NCI-H69 (cell line): ENCODE results near the gene NT5DC1.

Experiments
- DNase-seq: peaks from one replicate; lab custom pipeline; 2025; lab: John Stamatoyannopoulos, UW

The NT5DC1 gene

DNA sequence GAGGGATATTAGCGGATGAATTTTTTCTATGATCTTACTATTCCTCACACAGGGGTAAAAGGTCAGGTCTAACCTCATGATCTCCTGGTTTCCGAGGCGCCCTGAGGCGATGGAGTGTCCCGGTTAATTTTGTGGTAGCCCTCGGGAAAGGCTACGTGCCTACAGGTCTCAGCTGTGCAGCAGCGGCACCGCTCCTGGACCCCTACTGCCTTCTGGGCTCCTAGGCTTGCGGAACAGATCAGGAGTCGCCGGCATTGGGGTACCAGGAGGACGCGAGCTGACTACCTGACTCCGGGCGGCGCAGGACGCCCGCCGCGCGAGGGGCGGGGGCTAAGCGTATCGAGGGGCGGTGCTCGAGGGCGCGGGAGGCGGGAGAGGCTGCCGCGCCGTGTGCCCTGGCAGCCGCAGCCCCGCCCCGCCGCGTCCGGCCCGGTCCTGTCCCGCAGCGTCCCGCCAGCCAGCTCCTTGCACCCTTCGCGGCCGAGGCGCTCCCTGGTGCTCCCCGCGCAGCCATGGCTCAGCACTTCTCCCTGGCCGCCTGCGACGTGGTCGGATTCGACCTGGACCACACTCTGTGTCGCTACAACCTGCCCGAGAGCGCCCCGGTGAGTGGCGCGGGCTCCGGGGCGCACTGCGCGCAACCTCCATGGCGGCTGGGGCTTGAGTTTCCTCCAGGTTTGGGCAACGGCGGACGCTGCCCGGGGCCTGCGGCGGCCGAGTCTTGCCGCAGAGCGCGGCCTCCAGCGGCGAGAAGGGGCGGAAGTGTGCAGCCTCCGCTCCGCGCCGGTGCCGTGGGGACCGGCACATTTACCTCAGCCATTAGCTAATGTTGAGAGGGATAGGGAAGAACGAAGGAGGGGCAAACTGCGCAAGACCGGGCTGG, at the start of gene NT5DC1:
Gene NT5DC1 (plus strand): TSS at position 435 of the 883 bp plus-strand sequence. CDS start 78 bp downstream, at position 513.
- peak; percentile 89 for DNase-seq

DNA sequence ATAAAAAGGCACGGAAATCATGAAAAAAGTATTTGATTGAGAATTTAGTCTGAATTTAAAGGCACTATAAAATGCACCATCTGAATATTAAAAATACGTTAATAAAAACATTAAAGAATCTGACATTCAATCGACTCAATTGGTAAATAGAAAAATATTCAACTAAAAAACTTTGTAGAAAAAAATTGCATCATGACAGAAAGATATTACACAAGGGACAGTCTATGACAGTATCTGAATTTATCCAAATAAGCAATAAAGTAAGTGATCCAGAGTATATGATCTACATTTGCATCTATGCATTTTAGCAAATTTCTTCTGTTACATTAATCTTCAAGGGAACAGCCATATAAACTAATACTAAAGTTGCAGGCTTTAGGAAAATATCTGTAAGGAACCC, 49.4 kb upstream of the NT5DC1 start:
- DNase-seq = no peak

DNA sequence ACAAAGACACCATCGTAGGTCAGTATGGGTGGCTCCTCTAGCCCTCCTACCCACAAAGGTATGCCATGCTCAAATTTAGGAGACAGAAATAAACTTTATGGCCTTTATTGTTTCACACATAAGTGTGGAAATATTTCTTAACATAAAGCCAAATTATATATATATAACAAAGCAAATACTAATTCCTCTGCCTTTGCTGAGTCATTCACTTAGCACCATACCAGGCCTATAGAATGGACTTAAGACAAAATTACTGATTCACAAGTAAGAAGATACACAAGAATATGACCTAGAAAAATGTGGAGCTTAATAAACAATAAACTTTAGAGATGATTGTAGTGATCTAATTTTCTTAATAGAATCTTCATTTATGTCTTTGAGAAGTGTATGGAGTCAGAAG, 45.1 kb upstream of the NT5DC1 start:
- DNase-seq = no peak

DNA sequence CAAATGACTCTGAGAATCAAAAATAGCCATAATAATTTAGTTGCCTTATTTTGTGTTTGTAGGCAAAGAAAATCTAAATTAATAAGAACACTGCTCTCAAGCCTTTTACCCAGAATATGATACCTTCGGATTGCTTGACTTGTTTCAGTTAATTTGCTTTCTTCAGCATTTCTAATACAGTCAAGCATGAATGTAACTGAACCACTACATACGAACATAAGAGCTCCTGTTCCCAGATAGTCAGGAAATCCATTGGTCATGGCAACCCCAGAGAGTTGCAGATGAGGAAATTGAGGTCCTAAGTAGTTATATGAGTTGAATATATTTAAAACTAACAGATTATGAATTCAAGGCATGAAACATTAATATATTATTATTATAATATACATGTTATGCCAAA, 42.9 kb upstream of the NT5DC1 start:
- peak; percentile 30 for DNase-seq

DNA sequence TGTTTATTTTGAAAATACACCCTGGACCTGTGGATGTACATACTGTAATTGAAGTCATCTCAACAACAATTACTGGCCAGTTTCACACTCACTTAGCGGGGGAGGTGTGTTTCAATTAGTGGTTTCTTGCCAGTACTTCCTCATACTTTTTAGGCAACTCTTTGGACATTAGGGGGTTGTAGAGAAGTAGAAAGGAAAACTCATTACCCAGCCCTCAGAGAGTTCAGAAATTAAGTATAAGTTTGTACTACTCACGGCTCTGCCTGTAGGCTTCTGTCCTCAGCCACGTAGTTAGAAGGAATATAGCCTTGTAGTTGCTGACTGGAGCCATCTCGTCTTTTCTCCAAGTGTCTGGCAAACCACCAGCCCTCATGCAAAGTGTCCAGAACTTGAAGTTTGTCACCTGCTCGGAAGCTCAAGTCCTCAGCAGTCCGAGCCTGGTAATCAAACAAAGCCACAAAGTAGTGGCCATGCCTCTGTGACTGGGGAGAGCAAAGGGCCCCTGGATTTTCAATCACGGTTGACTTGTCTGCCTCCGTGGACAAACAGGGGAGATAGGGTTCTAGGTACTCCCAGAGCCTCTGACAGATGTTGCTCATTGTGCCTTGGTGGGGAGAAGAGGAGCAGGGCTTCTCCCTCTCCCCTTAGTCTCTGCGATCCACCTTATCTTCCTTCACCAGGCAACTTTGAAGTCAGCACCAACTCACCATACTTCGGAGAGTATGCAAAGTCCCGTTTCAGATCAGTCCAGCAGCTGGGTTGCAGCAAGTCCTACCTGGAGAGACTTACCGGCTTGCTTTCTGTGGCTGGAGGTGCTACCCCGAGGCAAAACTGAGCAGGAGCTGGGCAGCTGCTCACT, 40.7 kb upstream of the NT5DC1 start:
- DNase-seq = peak; percentile 70

DNA sequence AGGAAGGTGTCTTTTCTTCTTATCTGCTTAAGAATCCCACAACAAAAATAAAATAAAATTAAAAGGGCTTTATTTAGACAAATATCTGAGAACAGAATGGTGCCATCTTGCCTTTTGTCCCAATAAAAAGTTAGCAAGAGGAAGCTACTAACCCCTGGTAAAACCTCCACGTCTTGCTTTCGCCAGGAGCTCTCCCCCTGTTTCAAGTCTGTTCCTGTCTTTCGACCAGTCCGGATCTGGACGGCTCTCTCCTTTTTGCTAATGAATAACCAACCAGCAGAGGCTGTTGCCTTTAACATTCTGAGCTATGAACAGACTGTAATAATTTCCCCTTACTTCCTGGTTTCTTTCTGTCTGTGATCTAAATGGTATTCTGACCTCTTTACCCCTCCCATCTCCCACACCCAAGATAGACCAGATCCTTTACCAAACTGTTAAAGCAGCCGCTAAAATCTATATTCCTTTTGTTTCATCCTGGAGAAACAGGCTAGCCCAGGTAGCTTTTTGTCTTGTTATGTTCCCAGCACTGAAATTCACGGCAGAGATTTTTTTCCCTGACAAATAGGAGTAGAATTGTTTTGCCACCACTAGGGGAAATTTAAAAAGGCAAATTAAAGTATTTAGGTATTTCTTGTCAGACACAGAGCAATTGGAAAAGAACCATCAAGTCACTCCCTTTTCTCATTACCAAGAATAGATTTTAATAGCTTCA, 39.9 kb upstream of the NT5DC1 start, which contains the start of gene FRK:
Gene FRK (minus strand): TSS at position 320 of the 712 bp plus-strand sequence. CDS start 580 bp downstream, outside the sequence.
- DNase-seq = peak; percentile 83

DNA sequence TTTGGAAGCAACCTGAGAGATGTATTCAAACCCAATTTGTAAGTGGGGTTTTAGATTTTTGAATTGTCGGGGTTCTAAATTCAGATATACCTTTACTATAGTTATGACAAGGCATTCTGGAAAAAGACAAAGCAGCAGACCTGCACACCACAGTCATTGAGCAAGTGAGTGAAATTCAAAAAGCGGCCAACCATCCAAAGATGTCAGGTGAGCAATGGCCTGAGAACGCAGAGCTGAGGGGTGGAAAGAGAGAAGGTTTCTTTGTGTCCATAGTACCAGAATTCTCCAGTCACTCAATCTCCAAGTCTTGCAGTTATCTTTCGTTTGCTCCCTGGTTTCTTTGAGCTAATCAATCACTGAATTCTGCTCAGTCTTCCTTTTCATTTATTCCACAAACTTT, 38.2 kb upstream of the NT5DC1 start:
- no peak for DNase-seq

DNA sequence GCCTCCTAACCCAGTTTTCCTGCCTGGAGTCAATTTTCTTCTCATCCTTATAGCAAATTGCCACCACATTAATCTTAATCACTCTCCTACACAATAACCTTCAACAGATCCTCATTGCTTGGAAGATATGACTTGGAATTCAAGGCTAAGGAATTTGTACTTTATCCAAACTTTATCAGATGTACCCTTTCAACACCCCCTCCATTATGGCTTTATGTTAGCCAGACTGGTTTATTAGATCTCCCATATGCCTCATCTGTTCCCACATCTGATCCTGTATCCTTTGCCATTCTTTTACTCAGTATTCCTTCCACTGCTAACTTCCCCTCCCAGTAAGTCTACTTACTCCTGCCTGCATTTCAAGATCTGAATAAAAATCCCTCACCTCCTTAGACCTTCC, 36.0 kb upstream of the NT5DC1 start:
- no peak for DNase-seq

DNA sequence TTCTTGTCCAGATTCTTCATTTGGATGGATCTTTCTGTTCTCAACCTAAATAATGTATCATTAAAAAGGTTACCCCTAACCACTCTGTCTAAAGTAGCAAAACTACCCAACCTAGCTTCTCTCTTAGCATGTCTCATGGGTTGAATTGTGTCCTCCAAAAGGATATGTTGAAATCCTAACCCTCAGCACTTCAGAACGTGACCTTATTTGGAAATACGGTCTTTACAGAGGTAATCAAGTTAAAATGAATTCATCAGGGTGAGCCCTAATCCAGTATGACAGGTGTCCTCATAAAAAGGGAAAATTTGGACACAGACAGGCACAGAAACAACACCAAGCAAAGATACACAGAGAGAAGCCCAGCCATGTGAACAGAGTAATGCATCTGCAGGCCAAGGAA, 33.9 kb upstream of the NT5DC1 start:
- no peak for DNase-seq

DNA sequence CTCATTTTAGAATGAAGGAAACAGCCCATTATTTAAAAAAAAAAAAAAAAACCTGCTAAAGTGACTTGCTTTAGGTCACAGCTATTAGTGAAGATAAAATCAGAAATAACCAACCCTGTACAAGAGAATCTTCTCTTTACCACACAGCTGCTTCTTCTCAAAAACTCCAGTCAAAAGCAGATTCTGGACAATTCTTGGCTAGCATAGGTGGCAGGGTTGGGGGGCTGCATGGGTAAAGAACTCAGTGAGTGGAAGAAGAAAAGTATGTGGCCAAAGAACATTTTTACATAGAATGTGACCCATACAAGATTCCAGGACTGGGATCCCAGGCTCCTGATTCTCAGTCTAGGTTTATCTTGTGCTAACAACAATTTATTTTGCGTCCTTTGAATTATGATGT, 30.6 kb upstream of the NT5DC1 start:
- DNase-seq = no peak

DNA sequence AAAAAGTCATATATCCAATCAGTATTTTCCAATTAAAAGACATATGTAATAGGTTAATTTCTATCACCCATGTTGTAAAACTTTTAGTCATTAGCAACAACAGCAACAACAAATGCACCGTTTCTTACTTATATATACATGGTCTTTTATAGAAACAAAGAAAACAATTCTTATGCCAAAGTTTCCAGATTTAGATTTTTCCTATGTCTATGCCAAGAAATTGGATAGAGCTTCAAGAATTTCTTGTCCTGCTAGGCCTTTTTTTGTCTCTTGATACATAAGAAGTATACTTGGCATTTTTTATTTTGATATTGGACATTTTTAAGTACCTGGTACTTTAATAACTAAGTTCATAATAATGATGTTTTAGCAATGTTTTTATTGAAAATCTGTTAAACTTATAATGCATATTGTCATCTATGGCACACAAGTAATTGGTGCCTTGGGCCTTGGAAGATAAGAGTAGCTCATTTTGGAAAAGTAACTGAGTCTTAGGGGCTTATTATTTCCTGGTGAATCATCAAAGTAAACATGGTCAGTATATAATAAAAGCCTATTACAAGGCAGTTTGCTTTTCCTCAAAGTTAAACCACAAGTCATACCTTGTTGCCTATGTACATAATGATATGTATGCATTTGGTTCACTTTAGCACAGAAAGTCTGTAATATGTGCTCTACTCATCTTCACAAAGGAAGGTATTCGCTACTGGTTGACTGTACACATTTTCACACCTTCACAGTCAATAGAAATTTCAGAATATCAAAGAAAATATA, 29.9 kb upstream of the NT5DC1 start:
- DNase-seq = peak; percentile 41

DNA sequence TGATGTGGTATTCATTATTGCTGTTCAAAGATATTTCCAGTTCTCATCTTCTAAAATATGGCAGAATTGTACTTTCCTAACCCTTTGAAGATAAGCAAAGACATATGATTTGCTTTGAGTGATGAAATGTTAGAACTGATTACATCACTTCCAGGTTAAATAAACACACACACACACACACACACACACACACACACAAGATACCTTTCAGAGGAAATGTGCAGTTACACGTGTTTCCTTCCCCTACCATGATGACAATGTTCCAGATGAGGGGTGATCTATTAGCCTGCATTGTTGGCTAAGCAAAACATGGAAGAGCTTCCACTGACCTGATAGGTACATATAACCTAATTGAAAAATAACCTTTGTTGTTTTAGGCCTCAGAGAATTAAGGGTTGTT, 28.3 kb upstream of the NT5DC1 start:
- DNase-seq = peak; percentile 38

DNA sequence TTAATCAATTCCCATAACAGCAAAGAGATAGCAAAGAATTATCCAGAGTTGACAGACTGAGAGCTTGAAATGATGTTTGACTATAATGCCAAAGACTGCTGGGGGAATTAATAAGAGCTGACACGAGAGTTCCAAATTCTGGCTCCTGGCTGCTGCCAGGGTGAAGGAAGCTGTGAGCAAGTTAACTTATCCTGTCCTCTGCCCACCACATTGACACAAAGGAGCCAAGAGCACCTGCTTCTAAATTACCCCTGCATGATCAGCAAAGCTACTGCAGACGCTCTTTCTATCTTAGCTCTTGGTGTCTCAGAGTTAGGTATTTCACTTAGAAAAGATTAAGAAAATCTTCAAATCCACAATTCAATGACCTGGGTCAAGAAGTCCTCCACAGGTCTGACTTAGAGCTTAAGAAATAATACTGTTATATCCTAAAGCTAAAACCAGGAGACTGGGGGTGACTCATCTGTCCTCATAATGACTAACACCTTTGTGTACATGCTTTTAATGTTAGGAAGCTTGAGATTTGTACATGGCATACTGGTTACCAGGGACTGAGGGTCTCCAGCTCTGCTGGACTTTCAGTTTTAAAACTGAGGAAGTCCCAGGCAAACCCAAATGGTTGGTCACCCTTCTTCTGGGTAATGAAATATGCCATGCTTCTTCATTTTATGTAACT, 26.8 kb upstream of the NT5DC1 start:
- peak; percentile 49 for DNase-seq

DNA sequence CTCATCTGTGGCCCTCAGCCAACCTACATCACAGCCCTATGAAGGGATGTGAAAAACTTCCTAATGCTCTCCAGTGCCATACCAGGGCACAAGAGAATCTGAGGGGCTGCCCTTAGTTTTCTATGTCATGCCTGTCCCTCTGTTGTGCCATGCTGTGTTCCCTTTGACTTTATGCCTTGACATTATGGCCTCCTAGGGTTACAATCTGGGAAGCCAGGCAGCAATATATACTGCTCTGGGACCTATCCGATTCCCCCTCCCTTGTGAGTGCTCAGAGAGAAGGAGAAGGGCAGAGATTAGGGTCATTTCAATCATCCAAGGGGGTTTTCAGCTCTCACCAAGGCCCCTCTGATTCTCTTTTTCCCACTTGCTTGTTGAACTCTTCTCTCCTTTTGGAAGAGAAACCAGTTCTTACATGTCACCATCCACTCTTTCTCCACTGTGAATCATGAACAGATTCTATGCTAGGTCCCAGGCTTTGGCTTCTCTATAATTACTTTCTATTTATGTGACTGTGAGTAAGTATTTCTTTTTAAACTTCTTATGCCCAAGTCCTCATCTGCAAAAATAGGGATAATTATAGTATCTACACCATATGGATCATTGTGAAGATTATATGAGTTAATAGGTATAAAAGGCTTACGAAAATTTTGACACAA, 25.8 kb upstream of the NT5DC1 start:
- no peak for DNase-seq

DNA sequence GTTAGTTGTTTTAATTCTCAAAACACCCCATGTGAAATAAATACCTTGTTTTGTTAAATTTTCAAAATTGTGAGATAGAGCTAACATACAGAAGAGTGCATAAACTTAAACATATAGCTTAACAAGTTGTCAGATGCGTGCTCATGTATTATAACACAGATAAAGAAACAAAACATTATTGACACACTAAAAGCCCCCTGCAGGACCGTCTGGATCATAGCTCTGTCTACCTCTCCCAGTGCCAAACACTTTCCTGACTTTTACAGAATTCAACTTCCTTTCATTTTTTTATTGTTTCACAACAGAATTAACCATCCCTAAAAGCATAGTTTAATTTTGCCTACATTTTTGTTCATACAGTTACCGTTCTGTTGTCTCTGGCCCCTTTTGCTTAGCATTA, 22.1 kb upstream of the NT5DC1 start:
- no peak for DNase-seq

DNA sequence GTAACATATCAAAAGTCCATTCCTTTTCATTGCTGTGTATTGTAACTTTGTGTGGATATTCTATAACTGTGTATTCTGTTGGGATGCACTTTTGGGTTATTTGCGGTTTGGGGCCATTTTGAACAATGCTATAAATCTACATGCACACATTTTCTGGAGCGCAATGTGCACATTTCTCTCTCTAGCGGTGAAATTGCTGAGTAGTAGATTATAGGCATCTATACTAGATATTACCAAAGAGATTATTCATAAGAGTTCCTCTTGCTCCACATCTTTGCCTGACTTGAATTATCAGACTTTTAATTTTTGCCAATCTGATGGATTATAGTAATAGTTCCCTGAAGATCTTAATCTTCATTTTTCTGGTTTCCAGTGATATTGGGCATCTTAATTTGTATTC, 21.7 kb upstream of the NT5DC1 start:
- no peak for DNase-seq

DNA sequence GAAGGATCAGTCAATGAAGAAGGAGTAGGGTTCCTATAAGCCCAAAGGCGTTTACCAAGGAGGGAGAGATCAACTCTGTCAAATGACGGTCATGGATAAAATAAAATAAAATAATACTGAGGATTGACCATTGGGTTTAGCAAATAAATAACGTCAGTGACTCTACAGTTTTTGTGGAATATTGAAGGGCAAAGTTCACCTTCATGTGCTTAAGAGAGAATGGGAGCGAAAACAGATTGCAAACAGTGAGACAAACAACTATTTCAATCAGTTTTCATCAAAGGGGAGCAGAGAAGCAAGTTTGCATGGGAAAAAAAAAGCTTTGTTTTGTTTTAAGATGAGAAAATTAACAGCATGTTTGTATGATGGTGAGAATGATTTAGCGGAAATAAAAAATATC, 17.6 kb upstream of the NT5DC1 start:
- no peak for DNase-seq

DNA sequence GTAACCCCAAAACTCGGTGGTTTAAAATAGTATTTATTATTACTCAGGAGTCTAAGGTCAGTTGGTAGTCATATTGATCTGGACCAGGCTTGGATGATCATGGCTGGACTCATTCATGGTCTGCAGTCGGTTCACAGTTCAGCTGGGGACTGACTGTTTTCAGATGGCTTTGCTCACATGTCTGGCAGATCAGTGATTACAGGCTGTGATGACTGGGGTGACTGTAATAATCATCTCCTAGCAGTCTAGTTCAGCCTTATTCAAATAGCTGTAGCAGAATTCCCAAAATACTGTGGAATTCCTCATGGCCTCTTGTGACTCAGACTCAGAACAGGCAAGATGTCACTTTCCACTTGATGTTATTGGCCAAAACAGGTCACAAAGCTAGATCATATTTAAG, 16.4 kb upstream of the NT5DC1 start:
- no peak for DNase-seq

DNA sequence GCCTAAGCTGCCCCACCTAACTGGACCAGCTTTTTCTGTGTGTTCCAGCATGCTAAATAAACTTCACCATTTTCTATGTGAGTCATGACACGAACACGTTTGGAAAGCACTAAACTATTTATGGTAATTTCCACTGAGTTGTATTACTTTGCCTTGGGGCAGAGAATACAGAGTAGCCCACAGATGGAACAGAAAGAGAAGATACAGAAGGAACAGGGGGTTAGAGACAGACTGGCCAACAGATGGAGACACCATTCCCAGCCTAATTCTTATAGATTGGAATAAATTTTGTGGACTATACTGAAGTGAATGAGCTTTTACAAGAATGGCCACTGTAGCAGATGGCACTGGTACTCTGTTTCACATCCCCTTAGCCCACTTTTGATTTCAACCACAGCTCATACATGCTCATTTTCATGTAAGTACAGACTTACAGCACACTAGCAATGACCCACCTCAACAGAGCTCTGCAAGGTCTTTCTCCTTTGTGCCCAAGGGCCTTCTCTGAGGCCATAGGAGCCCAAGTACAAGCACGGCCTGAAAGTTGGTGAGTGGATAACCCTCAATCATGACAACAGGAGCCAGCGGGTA, 13.1 kb upstream of the NT5DC1 start:
- DNase-seq = peak; percentile 6

DNA sequence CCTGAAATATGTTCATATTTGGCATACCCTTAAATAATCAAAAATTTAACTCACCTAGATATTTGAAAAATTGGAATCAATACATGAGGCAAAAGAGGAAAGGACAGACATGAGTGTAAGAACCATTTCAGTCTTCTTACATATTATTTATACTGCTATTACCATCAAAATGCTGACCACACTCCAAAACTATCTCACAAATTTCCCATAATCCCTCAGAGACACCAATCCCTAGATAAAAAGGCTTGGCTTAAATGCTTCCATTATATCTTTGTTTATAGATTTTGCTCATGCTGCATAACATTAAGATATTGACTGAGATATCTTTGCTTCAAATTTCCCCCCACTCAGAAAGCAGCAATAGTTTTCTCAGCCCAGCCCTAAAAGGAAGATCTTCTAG, 11.7 kb upstream of the NT5DC1 start:
- no peak for DNase-seq
